SU-DHL-6 (cell line): ENCODE results near the gene CISTR.

Experiments used
- CTCF ChIP-seq: fragments of 200-600 bp; sonication (generic); IDR thresholded peaks from one replicate; pipeline ENCODE4 v1.5.1; 2017; ENCODE audit warnings: antibody characterized with exemption, mild to moderate bottlenecking, low read length, moderate library complexity; ENCODE audit not compliant: insufficient read depth, poor library complexity, severe bottlenecking
- EZH2phosphoT487 ChIP-seq: fragments of 200-600 bp; sonication (generic), shearing (Covaris generic); conservative IDR thresholded peaks from 2 replicates; pipeline ENCODE4 v1.6.1; 2018; ENCODE audit warnings: mild to moderate bottlenecking, antibody characterized with exemption, low read length, moderate library complexity, mixed read lengths

- no peak for TF ChIP-seq CTCF
- TF ChIP-seq EZH2phosphoT487 = no peak
These were observed 12.3 kb downstream of the CISTR start for GRCh38 chr12:53739214-53740129.
